Measurements from ENCODE around the gene CLDN11.

The CLDN11 gene

GRCh38 chr3:170432416-170432815 lies 13.7 kb downstream of the CLDN11 start:
- H3K4me2 ChIP-seq = no peak overlapping the region
- peaks cover 29% of the 10 kb centered on the region for H3K4me1 ChIP-seq (ENCODE audit: low read depth, poor library complexity, severe bottlenecking)
- H3K4me3 ChIP-seq (IDR thresholded peaks at IDR 0.05; ENCODE audit: insufficient read depth, low read depth, low read length) = no peak overlapping the region
- H2AFZ ChIP-seq (ENCODE audit: low read depth) = no peak overlapping the region
- no peak overlapping the region for H3K27ac ChIP-seq
- no peaks in the 10 kb centered on the region for H4K20me1 ChIP-seq (ENCODE audit: insufficient read depth)
- H3K9ac ChIP-seq = no peak overlapping the region
- TF ChIP-seq CTCF (conservative IDR thresholded peaks at IDR 0.05; ENCODE audit: low read depth, low read length) = no peak
- H3K36me3 ChIP-seq (ENCODE audit: insufficient read depth) = no peaks in the 10 kb centered on the region
- no peaks in the 10 kb centered on the region for H3K79me2 ChIP-seq (ENCODE audit: insufficient read depth, low read depth)
- no peaks in the 10 kb centered on the region; the same call in 1 of the 2 replicates for H3K27me3 ChIP-seq (ENCODE audit: insufficient read depth, low read depth)

GRCh38 chr3:170436697-170437096 lies 18.0 kb downstream of the CLDN11 start:
- H2AFZ ChIP-seq (ENCODE audit: low read depth) = no peak overlapping the region
- no peak overlapping the region for H3K9ac ChIP-seq
- no peak for TF ChIP-seq CTCF (conservative IDR thresholded peaks at IDR 0.05; ENCODE audit: low read depth, low read length)
- no peaks in the 10 kb centered on the region for H4K20me1 ChIP-seq (ENCODE audit: insufficient read depth)
- no peaks in the 10 kb centered on the region for H3K4me1 ChIP-seq (ENCODE audit: low read depth, poor library complexity, severe bottlenecking)
- H3K27ac ChIP-seq = no peak overlapping the region
- H3K36me3 ChIP-seq (ENCODE audit: insufficient read depth) = no peaks in the 10 kb centered on the region
- H3K27me3 ChIP-seq (ENCODE audit: insufficient read depth, low read depth) = no peaks in the 10 kb centered on the region
- no peaks in the 10 kb centered on the region for H3K79me2 ChIP-seq (ENCODE audit: insufficient read depth, low read depth)
- no peak overlapping the region for H3K4me2 ChIP-seq
- no peak overlapping the region for H3K4me3 ChIP-seq (IDR thresholded peaks at IDR 0.05; ENCODE audit: insufficient read depth, low read depth, low read length)

GRCh38 chr3:170437176-170437575 lies 18.5 kb downstream of the CLDN11 start:
- Histone ChIP-seq H3K36me3 (ENCODE audit: insufficient read depth) (no peaks in the 10 kb centered on the region), H3K4me1 (ENCODE audit: low read depth, poor library complexity, severe bottlenecking) (no peaks in the 10 kb centered on the region), H3K4me2 (no peak overlapping the region), H3K27ac (no peak overlapping the region), H3K4me3 (IDR thresholded peaks at IDR 0.05; ENCODE audit: insufficient read depth, low read depth, low read length) (no peak overlapping the region), H3K79me2 (ENCODE audit: insufficient read depth, low read depth) (no peaks in the 10 kb centered on the region), H4K20me1 (ENCODE audit: insufficient read depth) (no peaks in the 10 kb centered on the region), H2AFZ (ENCODE audit: low read depth) (no peak overlapping the region), H3K9ac (no peak overlapping the region), H3K27me3 (ENCODE audit: insufficient read depth, low read depth) (no peaks in the 10 kb centered on the region)
- no peak for TF ChIP-seq CTCF (conservative IDR thresholded peaks at IDR 0.05; ENCODE audit: low read depth, low read length)

- no peaks in the 10 kb centered on the region for H3K36me3 ChIP-seq (ENCODE audit: insufficient read depth)
- no peaks in the 10 kb centered on the region for H3K27me3 ChIP-seq (ENCODE audit: insufficient read depth, low read depth)
- H2AFZ ChIP-seq (ENCODE audit: low read depth) = no peak overlapping the region
- no peaks in the 10 kb centered on the region for H3K79me2 ChIP-seq (ENCODE audit: insufficient read depth, low read depth)
- H4K20me1 ChIP-seq (ENCODE audit: insufficient read depth) = no peaks in the 10 kb centered on the region
- no peak overlapping the region for H3K27ac ChIP-seq
- H3K9ac ChIP-seq = no peak overlapping the region
- H3K4me3 ChIP-seq (IDR thresholded peaks at IDR 0.05; ENCODE audit: insufficient read depth, low read depth, low read length) = no peak overlapping the region
- TF ChIP-seq CTCF (conservative IDR thresholded peaks at IDR 0.05; ENCODE audit: low read depth, low read length) = no peak
- H3K4me2 ChIP-seq = no peak overlapping the region
- H3K4me1 ChIP-seq (ENCODE audit: low read depth, poor library complexity, severe bottlenecking) = no peaks in the 10 kb centered on the region
These were observed 19.2 kb downstream of the CLDN11 start for GRCh38 chr3:170437696-170438407.

Measured in KMS-11 (cell line).